Liver (tissue), 9 donors: ENCODE measurements around the gene HSPA4L. TPM values are rescaled to one million over a fixed set of nuclear protein-coding genes. Genes with fewer than 3 reads are reported as not detected.

ENCODE experiments used
- DNase-seq: peaks from one replicate; pipeline ENCODE4 v3.0.0-alpha.2; 2017; ENCODE audit warnings: low spot score
- H3K27ac ChIP-seq, 2 donors: one replicate each; pipeline ENCODE4 v1.7.0; 2013; ENCODE audit warnings: inconsistent platforms in 2 of 2, low read length in 2 of 2, control low read depth in 1 of 2, low read depth in 1 of 2, mild to moderate bottlenecking in 1 of 2
- H3K27me3 ChIP-seq, 4 donors: one replicate each; pipeline versions ENCODE4 v1.6.1 to v1.7.0; 2013; ENCODE audit warnings: low read length in 3 of 4, inconsistent platforms in 1 of 4, mild to moderate bottlenecking in 1 of 4, moderate library complexity in 1 of 4; ENCODE audit not compliant: control insufficient read depth in 4 of 4, insufficient read depth in 4 of 4
- H3K36me3 ChIP-seq, 4 donors: one replicate each; pipeline versions ENCODE4 v1.6.1 to v1.7.0; 2013; ENCODE audit warnings: low read length in 3 of 4, mild to moderate bottlenecking in 3 of 4, low read depth in 1 of 4, moderate library complexity in 1 of 4; ENCODE audit not compliant: control insufficient read depth in 4 of 4, insufficient read depth in 3 of 4
- H3K4me1 ChIP-seq, 4 donors: one replicate each; pipeline versions ENCODE4 v1.6.1 to v1.7.0; 2013; ENCODE audit warnings: low read length in 3 of 4, mild to moderate bottlenecking in 3 of 4, moderate library complexity in 1 of 4; ENCODE audit not compliant: control insufficient read depth in 4 of 4, insufficient read depth in 4 of 4
- H3K4me3 ChIP-seq, 3 donors: one replicate each; pipeline versions ENCODE4 v1.6.1 to v1.7.0; 2013; ENCODE audit warnings: low read length in 3 of 3, control low read depth in 1 of 3, low read depth in 1 of 3, mild to moderate bottlenecking in 1 of 3
- H3K9ac ChIP-seq, 2 donors: one replicate each; pipeline ENCODE4 v1.7.0; 2013; ENCODE audit warnings: low read length in 2 of 2, mild to moderate bottlenecking in 2 of 2, moderate library complexity in 2 of 2, control low read depth in 1 of 2, low read depth in 1 of 2
- H3K9me3 ChIP-seq, 4 donors: one replicate each; pipeline versions ENCODE4 v1.6.1 to v1.7.0; 2013; ENCODE audit warnings: low read length in 3 of 4; ENCODE audit not compliant: control insufficient read depth in 4 of 4
- EGR1 ChIP-seq, 2 donors: IDR thresholded peaks; 2 replicates each; pipeline ENCODE4 v1.6.1; 2016 to 2018; ENCODE audit warnings: antibody characterized with exemption in 2 of 2, low read depth in 2 of 2
- FOXA1 ChIP-seq: IDR thresholded peaks from 2 replicates; pipeline ENCODE4 v1.6.1; 2016; ENCODE audit warnings: antibody characterized with exemption
- FOXA2 ChIP-seq: IDR thresholded peaks from 2 replicates; pipeline ENCODE4 v1.6.1; 2016; ENCODE audit warnings: antibody characterized with exemption
- HNF4A ChIP-seq, 2 donors: conservative IDR thresholded peaks; 2 replicates each; pipeline ENCODE4 v1.6.1; 2016; ENCODE audit warnings: antibody characterized with exemption in 2 of 2, mild to moderate bottlenecking in 2 of 2
- HNF4G ChIP-seq: IDR thresholded peaks from 2 replicates; pipeline ENCODE4 v1.6.1; 2016; ENCODE audit warnings: antibody characterized with exemption
- JUND ChIP-seq, 2 donors: IDR thresholded peaks; 2 replicates each; pipeline ENCODE4 v1.6.1; 2016; ENCODE audit warnings: antibody characterized with exemption in 2 of 2
- NR2F2 ChIP-seq: IDR thresholded peaks from 2 replicates; pipeline ENCODE4 v1.6.1; 2016; ENCODE audit warnings: antibody characterized with exemption
- RAD21 ChIP-seq, 2 donors: IDR thresholded peaks; 2 replicates each; pipeline ENCODE4 v1.6.1; 2016; ENCODE audit warnings: antibody characterized with exemption in 2 of 2, mild to moderate bottlenecking in 2 of 2
- RXRA ChIP-seq, 2 donors: IDR thresholded peaks; 2 replicates each; pipeline ENCODE4 v1.6.1; 2017 to 2018; ENCODE audit warnings: antibody characterized with exemption in 2 of 2, mild to moderate bottlenecking in 1 of 2
- SP1 ChIP-seq: IDR thresholded peaks from 2 replicates; pipeline ENCODE4 v1.6.1; 2018; ENCODE audit warnings: antibody characterized with exemption, mild to moderate bottlenecking
- TAF1 ChIP-seq: conservative IDR thresholded peaks from 2 replicates; pipeline ENCODE4 v1.6.1; 2016; ENCODE audit warnings: antibody characterized with exemption, mild to moderate bottlenecking
- YY1 ChIP-seq: IDR thresholded peaks from 2 replicates; pipeline ENCODE4 v1.6.1; 2016; ENCODE audit warnings: antibody characterized with exemption, mild to moderate bottlenecking
- ZBTB33 ChIP-seq: IDR thresholded peaks from 2 replicates; pipeline ENCODE4 v1.6.1; 2016; ENCODE audit warnings: antibody characterized with exemption
- WGBS: extraction: QIAGEN DNeasy Blood & Tissue Kit; methylation state at CpG from one replicate; pipeline ENCODE4 v1.1.7; 2013; 5-methylcytosine and 5-hydroxymethylcytosine counted together
- polyA plus RNA-seq, 2 donors: library from polyadenylated mRNA; stranded (reverse) in 1 of 2; unstranded in 1 of 2; fragments of 200-250 nt in 1 of 2; fragments of >200 nt in 1 of 2; fragmentation: Nextera tagmentation in 1 of 2; extraction: Ambion mirVana in 1 of 2; gene quantifications; one replicate each; pipeline versions ENCODE4 v1.2.1 to v1.2.3, GENCODE V29; 2013 to 2015
- total RNA-seq, 2 donors: library from RNA; depleted of rRNA; stranded (reverse); fragments of >200 nt; gene quantifications; one replicate each; pipeline ENCODE4 v1.2.3, GENCODE V29; 2014
- TF ChIP-seq, protein P1 (sequence below): IDR thresholded peaks from 2 replicates; pipeline ENCODE4 v1.6.1; 2016; ENCODE audit warnings: antibody characterized with exemption
- TF ChIP-seq, protein P2 (sequence below): IDR thresholded peaks from 2 replicates; pipeline ENCODE4 v1.6.1; 2016; ENCODE audit warnings: antibody characterized with exemption
- TF ChIP-seq, protein P3 (sequence below): fragments of 150-350 bp; IDR thresholded peaks from 2 replicates; pipeline ENCODE4 v1.5.1; 2017; ENCODE audit warnings: improper control_type of control experiment, low read depth, low read length; ENCODE audit not compliant: missing input control
- donor health status: healthy.
- donor health status: healthy.
- donor health status: healthy.
- donor health status: healthy.
- donor health status: healthy.

The HSPA4L gene
- total and polyA plus RNA-seq, 4 donors = 1.6 to 5.3 (median 2.8) TPM

DNA sequence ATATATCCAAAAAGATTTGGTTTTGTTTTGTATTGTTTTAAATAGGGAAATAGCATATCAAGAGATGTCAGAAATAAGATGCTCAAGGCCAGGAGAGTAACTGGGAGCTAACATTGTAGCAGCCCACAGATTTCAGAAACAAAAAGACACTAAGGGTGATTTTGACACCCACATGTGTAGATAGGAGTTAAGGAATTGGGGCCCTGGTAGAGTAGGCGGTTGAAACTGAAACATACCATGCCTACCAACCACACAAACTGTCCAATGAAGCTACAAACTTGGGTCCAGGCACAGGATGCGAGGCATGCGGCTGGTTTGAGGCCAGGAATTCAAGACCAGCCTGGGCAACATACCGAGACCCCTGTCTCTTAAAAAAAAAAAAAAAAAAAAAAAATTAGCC is 6.3 kb upstream of the HSPA4L start (continued):
- TF ChIP-seq NR2F2 (no peak), YY1 (no peak), RXRA (IDR thresholded peaks at IDR 0.05) (no peak)
- TF ChIP-seq, protein P1, sequence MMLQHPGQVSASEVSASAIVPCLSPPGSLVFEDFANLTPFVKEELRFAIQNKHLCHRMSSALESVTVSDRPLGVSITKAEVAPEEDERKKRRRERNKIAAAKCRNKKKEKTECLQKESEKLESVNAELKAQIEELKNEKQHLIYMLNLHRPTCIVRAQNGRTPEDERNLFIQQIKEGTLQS = no peak

DNA sequence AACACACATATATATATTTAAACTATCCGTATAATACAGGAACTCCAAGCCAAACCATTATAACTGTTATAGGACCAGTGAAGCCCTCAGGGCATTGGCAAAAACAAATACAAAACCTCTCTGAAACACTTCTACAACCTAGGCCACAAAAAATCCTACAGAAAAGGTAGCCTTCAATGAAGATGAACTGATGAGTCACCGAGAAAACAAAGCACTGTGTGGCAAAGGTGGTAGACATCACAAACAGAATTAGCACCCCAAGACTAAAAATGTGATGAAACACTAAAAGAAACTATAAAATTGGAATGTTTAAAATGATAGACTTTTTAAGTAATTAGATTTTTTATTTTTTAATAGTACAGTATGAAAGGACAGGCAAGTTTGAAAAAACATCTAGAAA is 5.5 kb upstream of the HSPA4L start:
- H3K27me3 ChIP-seq = no peaks in the 10 kb centered on the region
- no peak for TF ChIP-seq TAF1
- TF ChIP-seq RAD21 (IDR thresholded peaks at IDR 0.05) = no peak
- no peak for TF ChIP-seq HNF4G
- no peak for TF ChIP-seq SP1
- TF ChIP-seq EGR1 (IDR thresholded peaks at IDR 0.05; ENCODE audit: low read depth in 2 of 2) = no peak
- no peak for TF ChIP-seq JUND (IDR thresholded peaks at IDR 0.05)
- TF ChIP-seq, protein P2, sequence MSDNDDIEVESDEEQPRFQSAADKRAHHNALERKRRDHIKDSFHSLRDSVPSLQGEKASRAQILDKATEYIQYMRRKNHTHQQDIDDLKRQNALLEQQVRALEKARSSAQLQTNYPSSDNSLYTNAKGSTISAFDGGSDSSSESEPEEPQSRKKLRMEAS = no peak
- TF ChIP-seq HNF4A (conservative IDR thresholded peaks at IDR 0.05) = no peak
- TF ChIP-seq FOXA1 = no peak
- TF ChIP-seq, protein P3, sequence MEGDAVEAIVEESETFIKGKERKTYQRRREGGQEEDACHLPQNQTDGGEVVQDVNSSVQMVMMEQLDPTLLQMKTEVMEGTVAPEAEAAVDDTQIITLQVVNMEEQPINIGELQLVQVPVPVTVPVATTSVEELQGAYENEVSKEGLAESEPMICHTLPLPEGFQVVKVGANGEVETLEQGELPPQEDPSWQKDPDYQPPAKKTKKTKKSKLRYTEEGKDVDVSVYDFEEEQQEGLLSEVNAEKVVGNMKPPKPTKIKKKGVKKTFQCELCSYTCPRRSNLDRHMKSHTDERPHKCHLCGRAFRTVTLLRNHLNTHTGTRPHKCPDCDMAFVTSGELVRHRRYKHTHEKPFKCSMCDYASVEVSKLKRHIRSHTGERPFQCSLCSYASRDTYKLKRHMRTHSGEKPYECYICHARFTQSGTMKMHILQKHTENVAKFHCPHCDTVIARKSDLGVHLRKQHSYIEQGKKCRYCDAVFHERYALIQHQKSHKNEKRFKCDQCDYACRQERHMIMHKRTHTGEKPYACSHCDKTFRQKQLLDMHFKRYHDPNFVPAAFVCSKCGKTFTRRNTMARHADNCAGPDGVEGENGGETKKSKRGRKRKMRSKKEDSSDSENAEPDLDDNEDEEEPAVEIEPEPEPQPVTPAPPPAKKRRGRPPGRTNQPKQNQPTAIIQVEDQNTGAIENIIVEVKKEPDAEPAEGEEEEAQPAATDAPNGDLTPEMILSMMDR = no peak
- TF ChIP-seq ZBTB33 = no peak
- TF ChIP-seq YY1 = no peak
- no peak for TF ChIP-seq NR2F2
- TF ChIP-seq FOXA2 = no peak

DNA sequence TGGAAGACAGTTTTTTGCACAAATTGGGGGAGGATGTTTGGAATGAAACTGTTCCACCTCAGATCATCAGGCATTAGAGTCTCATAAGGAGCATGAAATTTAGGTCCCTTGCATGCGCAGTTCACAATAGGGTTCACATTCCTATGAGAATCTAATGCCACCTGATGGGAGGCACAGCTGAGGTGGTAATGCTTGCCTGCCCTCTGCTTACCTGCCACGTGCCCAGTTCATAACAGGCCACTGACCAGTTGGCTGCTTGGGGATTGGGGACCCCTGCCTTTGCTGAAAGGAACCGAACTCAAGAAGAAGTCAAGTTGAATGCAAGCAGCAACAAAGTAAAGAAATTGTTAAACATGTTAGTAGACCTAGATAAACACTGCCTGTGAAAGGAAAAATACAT is 4.6 kb upstream of the HSPA4L start:
- TF ChIP-seq RXRA (IDR thresholded peaks at IDR 0.05) = no peak
- TF ChIP-seq HNF4G = no peak
- peaks cover 0 to 4% (median 0%) of the 10 kb centered on the region in 4 donors for H3K4me1 ChIP-seq
- no peaks in the 10 kb centered on the region for H3K27me3 ChIP-seq
- H3K4me3 ChIP-seq = no peak overlapping the region
- no peaks in the 10 kb centered on the region for H3K9me3 ChIP-seq
- 81% methylated on average over 3 of the region's 3 CpGs for WGBS
- H3K36me3 ChIP-seq = no peaks in the 10 kb centered on the region
- H3K27ac ChIP-seq = no peak overlapping the region
- no peak for DNase-seq
- H3K9ac ChIP-seq = no peak overlapping the region

More for the DNA sequence above, 5.5 kb upstream of the HSPA4L start:
- Histone ChIP-seq H3K27ac (no peak overlapping the region), H3K4me3 (no peak overlapping the region), H3K9me3 (no peaks in the 10 kb centered on the region), H3K36me3 (no peaks in the 10 kb centered on the region), H3K4me1 (peaks cover 0 to 1% (median 0%) of the 10 kb centered on the region in 4 donors), H3K9ac (no peak overlapping the region)
- 90% methylated on average over 2 of the region's 2 CpGs for WGBS
- no peak for DNase-seq
